GM15510 (cell line): ENCODE results near the gene PDAP1.

Experiments
- POLR2A ChIP-seq: IDR thresholded peaks from 3 replicates; pipeline ENCODE4 v1.6.1; 2011; ENCODE audit warnings: borderline replicate concordance; ENCODE audit not compliant: insufficient read length; ENCODE audit errors: extremely low read depth

The PDAP1 gene

DNA sequence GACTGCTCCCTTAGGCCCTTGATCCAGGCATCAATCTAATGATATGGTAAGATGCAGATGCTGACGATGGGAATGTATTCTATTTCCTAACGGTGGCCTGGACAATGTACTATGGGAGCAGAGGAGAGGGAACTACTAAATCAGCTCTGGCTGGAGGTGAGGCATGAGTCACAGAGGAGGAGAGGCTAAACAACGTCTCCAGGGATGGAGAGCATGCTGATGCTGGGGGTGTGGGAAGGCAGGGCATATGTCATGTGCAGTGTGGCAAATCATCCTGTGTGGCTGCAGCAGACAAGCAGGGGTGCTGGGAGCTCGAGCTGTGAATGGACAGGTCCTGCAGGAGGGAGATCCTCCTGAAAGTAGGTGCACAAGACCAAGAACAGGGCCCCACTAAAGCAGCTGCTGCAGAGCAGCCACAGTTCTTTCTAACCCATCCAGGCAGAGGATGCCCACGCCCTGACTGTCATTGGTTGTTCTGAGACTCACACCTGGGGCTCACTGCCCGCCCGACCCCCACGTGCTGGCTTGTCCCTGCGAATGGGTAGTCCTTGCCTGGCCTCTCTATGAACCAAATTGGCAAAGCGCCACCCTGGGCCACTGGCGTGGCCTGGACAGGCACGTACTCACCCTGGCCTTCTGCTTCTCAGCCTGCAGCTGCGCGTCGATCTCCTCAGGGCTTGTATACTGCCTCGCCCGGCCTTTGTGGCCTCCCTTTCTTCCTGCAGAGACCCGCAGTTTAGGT lies 4.0 kb downstream of the PDAP1 start:
- TF ChIP-seq POLR2A, result no peak

DNA sequence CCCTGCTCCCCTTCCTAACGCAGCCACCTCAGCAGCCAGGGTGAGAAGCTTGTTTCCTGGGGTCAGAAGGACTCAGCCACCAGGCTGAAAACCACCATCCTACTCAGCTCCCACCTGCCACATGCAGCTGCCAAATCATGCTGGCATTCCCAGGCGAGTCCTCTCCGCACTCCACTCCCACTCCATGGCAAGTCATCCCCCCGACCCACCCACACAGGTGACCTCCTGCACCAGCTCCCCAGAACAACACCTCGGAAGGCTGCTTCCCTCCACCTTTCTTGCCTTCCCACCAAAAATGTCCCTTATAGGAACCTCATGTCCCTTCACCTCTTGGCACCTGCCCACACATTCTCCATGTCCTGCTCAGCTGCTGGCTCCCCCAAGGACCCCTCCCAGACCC lies 4.6 kb downstream of the PDAP1 start:
- TF ChIP-seq POLR2A, result no peak

DNA sequence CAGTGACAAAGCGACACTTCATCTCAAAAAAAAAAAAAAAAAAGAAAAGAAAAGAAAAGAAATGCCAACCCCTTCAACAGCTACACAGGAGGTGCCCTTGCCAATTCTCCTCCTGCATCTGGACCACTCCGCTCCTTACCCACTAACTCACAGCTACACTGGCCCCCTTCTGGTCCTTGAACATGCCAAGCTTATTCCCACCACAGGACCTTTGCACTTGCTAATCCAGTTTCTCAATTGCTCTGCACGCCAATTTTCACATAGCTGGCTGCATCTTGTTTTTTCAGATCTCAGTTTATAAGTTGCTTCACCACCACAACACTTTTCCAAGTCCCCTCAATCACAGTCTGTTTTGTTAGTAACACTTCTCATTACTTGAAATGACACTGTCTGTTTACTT lies 5.5 kb downstream of the PDAP1 start:
- TF ChIP-seq POLR2A, result no peak

DNA sequence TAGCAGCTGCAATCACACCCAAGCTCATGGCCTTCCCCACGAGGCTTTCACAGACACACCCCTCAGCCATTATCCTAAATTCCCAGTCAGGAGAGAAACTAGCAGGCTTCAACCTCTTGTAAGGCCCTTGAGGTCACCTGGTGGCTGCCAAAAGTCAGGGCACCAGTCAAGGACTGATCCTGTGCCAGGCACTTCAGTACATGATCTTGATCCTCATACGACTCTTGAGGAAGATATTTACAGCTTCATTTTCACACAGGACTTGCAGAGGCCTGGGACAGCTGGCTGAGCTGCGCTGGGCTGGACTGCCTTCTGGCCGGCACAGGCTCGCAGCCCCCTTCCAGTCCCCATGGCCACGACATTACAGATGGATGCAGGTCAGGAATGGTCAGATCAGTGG lies 8.8 kb downstream of the PDAP1 start:
- no peak for TF ChIP-seq POLR2A

DNA sequence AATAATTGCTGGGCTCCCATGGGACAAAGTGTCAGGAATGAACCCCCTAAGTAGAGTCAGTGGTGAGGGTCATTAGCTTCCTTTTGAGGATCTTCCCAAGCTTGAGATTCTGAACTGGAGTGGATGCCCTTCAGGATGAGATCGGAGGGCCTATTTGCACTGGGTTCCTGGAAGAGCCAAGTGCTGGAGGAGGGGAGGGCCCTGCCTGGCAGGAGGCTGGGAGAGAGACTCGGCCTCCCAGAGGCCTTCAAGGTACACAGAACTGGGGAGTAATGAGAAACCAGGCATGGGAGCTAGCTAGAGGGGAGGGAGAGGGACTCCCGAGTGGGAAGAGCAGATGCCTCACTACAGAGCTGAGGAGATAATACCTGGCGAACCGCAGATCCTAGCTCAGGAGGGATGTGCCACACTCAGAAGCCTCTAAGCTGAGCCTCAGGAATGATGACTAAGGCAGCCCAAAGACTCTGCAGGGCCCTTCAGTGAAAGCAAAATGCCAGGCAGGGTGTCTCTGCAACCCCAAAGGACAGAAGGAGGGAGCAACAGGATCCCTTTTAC lies 9.4 kb downstream of the PDAP1 start:
- TF ChIP-seq POLR2A, result no peak

DNA sequence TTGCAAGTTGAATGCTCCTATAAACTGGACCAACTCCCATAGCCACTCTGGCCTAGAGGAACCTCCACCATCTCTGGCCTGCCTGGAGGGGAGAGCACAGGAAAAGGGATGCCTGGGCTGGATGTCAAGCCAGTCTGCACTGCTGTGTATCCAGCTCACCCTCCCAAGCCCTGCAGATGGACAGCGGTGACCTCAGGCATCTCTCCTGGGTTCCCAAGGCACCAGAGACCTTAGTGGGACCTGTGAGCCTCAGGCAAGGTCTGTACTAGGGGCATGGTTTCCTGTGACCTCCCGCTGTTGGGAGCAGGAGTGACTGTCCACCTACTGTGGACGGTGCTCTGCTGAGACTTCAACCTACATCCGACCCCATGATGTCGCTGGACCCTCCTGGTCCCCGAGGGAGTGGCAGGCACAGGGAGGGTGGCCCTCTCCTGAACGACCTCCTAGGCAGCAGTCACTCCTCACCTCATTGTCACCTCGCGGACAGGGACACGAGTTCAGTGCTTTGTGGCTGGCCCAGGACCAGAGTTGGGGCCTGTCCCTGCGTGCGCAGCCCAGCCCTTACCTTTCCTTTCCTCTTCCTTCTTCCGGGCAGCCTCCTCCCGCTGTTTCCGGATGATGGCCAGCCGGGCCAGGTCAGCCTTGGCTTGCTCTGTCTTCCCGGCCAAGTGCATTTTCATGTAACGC lies 11.0 kb downstream of the PDAP1 start:
- TF ChIP-seq POLR2A, result peak; percentile 20

DNA sequence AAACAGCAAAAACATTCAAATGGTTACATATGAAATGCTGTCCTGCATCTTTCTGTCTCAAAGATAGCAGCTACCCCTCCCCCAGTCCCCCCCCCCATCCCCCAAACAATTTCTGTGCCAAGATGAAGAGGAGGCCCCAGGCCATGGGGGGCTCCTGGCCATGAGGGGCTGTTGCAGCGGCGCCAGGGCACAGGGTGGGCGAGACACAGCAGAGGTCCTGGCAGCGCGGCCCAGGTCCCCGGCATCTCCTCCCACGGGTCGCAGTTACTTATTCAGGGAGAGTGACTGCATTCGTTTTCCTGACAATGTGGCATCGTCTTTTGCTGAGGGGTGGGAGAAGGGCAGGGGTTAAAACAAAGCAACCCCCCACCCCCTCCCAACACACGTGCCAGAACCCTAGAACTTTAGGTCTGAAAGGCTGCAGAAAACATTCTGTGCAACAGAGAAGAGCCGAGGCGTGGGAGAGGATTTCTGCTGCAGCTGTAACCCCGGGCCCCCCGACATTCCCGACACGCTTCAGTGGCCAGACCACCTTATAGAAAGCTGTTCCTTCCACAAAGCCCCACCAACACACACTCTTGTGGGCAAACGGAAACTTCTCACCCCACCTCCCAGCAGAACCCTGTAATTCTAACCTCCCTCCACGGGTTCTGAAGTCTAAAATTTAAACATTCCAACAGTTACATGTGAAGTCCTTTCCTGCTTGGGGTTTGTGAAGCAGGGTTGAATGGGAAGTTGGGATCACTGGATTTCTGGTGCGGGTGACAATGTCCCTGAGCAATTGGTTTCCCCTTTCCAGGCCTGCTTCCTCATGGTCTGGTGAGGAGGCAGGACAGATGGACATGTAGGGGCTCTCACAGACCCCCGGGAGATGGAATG lies 11.7 kb downstream of the PDAP1 start:
- TF ChIP-seq POLR2A, result peak; percentile 5

DNA sequence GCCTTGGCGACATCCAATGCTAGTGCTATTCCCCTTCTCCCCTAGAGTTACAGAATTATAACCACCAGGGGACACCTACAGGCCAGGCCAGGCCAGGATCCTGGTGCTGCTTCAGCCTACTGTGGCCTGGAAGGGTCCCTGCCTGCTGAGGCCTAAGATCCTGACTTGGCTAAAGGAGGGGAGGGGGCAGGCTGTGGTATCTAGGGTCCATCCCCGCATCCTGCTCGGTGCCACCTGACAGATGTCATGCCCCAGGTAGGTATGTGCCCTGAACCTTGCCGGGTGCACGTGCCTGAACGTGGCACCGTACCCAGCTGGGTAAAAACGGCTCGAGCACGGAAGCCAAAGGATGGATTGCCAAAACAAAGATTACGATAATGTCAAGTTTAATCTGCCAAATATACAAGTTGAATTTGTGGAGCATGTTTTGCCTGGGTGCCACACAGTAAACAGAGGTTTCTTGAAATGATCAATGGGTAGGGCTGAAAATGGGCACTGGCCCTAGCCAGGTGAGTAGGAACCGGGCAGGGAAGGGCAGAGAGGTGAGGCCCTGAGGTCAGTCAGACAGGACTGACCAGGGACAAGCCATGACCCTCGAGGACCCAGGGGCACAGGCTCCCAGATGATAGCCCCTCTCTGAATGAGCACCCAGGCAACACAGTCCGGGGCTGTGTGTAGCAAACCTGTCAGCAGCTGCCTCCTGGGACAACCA lies 12.6 kb downstream of the PDAP1 start:
- peak; percentile 28 for TF ChIP-seq POLR2A

DNA sequence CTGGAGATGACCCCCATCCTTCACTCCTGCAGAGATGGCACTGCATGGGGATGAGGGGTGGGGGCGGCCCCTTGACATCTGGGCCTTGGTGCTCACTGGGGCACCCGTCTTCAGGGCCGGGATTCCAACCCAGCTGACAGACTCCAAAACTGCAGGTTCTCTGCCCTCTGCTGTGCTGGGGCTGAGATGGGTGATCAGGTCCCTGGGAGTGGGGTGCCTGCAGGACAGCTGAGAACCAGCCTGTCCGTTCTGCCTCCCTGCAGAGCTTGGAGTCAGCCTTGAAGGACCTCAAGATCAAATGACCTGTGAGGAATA lies 14.3 kb downstream of the PDAP1 start:
- no peak for TF ChIP-seq POLR2A

DNA sequence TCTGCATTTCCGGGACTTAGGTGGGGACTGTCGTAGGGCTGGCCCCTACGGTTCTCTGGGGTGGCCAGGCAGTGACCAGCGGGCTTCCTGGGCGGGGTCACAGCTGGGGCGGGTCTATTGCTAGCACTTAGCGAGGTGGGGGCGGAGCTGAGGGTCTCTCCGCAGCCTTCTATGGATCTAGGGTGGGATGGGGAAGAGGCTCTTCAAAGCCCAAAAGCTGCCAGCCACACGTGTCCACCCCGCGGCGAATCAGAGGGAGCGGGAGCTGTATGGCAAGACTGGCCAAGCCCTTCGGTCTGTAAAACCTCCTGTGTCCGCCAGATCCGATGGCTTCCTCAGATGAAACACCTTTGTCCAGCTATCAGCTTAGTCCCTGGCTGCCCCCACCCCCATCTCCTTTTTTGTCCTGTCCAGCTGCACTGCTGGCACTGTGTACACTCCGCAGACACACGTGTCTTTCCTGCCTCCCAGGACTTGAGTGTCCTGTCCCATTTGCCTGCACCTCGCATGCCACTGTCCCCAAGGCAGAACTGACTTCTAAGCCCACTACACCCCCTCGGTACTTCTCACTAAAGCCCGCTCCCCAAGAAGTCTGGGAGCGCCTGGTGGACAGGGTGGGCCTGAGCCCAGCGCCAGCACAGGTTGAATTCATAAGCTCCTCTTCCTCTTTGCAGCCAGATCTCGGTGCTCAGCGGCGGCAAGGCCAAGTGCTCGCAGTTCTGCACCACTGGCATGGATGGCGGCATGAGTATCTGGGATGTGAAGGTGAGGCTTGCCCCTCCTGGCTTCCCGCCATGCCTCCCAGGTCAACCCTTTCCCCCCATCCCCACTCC lies 14.8 kb downstream of the PDAP1 start:
- peak; percentile 4 for TF ChIP-seq POLR2A

DNA sequence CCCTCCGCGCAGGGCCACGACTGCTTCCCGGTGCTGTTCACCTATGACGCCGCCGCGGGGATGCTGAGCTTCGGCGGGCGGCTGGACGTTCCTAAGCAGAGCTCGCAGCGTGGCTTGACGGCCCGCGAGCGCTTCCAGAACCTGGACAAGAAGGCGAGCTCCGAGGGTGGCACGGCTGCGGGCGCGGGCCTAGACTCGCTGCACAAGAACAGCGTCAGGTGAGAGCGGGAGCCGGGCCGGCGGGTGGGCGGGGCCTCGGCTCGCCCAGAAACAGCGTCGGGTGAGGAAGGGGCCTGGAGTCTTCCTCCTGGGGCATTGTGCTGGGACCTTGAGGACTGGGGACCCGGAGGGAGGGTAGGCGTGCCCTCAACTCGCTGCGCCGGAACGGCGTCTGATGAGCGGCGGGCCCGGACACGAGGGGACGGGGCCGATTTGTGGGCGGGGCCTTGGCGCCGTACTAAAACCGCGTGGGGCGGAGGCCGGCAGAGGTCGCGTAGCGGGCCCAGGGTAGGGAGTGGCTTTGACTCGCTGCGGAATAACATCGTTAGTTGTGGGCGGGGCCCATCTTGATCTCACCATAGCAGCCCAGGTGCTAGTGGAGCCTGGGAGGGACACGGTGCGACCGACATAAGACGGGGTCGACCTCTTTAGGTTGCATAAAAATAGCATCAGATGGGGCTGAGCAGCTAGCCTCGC lies 15.6 kb downstream of the PDAP1 start:
- no peak for TF ChIP-seq POLR2A

DNA sequence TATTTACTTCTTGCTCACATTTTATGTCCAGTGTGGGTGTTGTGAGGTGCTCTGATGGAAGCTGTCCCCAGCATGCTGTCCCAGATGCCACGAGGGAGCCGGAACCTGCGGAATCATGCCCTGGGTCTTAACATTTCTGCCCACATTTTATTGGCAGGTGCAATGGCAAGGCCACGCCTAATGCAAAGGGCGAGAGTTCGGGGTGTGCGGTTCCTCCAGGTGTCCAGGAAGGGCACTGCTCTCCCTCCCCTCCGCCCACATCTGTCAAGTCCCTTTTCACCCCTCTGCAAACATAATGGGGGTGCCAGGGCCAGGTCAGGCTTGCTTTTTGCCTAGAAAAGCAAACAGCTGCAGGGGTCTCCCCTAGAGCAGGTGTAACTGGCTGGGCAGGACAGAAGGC lies 16.4 kb downstream of the PDAP1 start:
- TF ChIP-seq POLR2A, result no peak

DNA sequence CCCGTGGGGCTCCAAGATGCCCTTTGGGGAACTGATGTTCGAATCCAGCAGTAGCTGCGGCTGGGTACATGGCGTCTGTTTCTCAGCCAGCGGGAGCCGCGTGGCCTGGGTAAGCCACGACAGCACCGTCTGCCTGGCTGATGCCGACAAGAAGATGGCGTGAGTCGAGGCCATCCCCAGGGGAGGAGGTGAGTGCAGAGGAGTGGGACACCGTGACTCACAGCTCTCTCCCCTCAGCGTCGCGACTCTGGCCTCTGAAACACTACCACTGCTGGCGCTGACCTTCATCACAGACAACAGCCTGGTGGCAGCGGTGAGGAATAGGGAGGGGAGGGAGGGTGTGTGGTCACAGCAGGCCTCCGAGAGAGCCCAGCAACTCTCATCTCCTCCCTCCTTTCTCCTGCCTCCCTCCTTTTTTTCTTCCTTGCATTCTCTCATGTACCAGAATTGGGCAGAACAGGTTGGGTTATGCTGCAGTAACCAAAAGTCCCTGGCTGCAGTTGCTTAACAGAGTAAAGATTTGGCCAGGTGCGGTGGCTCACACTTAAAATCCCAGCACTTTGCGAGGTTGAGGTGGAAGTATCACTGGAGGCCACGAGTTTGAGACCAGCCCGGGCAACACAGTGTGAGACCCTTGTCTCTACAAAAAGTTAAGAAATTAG lies 17.3 kb downstream of the PDAP1 start:
- TF ChIP-seq POLR2A, result no peak
